ENCODE measurements around the gene FBXL20.
"Not testable (repeated sequence)": the region's sequence is repeated elsewhere in the genome, so short reads cannot be mapped to it uniquely, and the experiment has no call there.

FBXL20 gene

DNA sequence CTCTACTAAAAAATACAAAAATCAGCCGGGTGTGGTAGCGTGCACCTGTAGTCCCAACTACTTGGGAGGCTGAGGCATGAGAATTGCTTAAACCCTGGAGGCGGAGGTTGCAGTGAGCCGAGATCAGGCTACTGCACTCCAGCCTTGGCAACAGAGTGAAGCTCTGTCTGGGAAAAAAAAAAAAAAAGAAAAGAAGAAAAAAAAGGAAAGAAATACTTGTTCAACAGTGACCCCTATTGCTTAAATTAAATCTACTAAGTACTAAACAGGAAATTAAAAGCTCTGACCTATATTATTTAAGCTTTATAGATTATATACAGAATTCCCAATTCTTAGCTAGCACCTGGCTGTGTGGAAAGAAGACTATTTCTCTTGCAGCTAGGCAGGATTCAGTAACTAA lies 48.9 kb downstream of the FBXL20 start:
- no peak overlapping the region for H3K9ac ChIP-seq (ENCODE audit: low read length)

GRCh38 chr17:39351508-39351907 lies 49.9 kb downstream of the FBXL20 start:
- Histone ChIP-seq H3K4me1 (ENCODE audit: control insufficient read depth, insufficient read depth, low read length) (no peaks in the 10 kb centered on the region), H3K4me3 (ENCODE audit: low read depth, low read length) (no peak overlapping the region), H3K36me3 (ENCODE audit: control insufficient read depth, insufficient read depth, low read length) (no peaks in the 10 kb centered on the region), H3K27me3 (ENCODE audit: control insufficient read depth, insufficient read depth, low read length) (no peaks in the 10 kb centered on the region), H3K9ac (ENCODE audit: low read length) (no peak overlapping the region), H3K27ac (ENCODE audit: low read depth, low read length) (no peak overlapping the region), H3K9me3 (ENCODE audit: control insufficient read depth, insufficient read depth, low read depth, low read length) (no peaks in the 10 kb centered on the region)

More for the DNA sequence above, 48.9 kb downstream of the FBXL20 start:
- H3K4me3 ChIP-seq (ENCODE audit: low read depth, low read length) = no peak overlapping the region
- H3K9me3 ChIP-seq (ENCODE audit: control insufficient read depth, insufficient read depth, low read depth, low read length) = no peaks in the 10 kb centered on the region
- H3K36me3 ChIP-seq (ENCODE audit: control insufficient read depth, insufficient read depth, low read length) = no peaks in the 10 kb centered on the region
- no peaks in the 10 kb centered on the region for H3K27me3 ChIP-seq (ENCODE audit: control insufficient read depth, insufficient read depth, low read length)
- H3K27ac ChIP-seq (ENCODE audit: low read depth, low read length) = no peak overlapping the region
- H3K4me1 ChIP-seq (ENCODE audit: control insufficient read depth, insufficient read depth, low read length) = no peaks in the 10 kb centered on the region

DNA sequence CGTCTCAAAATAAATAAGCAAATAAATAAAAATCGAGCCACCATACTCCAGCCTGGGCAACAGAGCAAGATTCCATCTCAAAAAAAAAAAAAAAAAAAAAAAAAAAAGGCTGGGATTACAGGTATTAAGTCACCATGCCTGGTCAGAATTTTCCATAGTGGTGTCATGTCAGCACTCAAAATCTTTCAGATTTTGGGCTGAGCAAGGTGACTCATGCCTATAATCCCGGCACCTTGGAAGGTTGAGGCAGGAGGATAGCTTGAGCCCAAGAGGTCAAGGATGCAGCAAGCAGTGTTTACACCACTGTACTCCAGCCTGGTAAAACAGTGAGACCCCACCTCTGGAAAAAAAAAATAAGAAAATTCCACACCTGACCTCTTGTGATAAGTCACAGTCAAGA lies 52.2 kb downstream of the FBXL20 start:
- no peaks in the 10 kb centered on the region for H3K27me3 ChIP-seq (ENCODE audit: control insufficient read depth, insufficient read depth, low read length)
- H3K36me3 ChIP-seq (ENCODE audit: control insufficient read depth, insufficient read depth, low read length) = no peaks in the 10 kb centered on the region
- no peak overlapping the region for H3K27ac ChIP-seq (ENCODE audit: low read depth, low read length)
- H3K9me3 ChIP-seq (ENCODE audit: control insufficient read depth, insufficient read depth, low read depth, low read length) = no peaks in the 10 kb centered on the region
- H3K9ac ChIP-seq (ENCODE audit: low read length) = no peak overlapping the region
- no peak overlapping the region for H3K4me3 ChIP-seq (ENCODE audit: low read depth, low read length)
- no peaks in the 10 kb centered on the region for H3K4me1 ChIP-seq (ENCODE audit: control insufficient read depth, insufficient read depth, low read length)

DNA sequence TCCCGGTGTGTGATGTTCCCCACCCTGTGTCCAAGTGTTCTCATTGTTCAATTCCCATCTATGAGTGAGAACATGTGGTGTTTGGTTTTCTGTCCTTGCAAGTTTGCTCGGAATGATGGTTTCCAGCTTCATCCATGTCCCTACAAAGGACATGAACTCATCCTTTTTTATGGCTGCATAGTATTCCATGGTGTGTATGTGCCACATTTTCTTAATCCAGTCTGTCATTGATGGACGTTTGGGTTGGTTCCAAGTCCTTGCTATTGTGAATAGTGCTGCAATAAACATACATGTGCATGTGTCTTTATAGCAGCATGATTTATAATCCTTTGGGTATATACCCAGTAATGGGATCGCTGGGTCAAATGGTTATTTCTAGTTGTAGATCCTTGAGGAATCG lies 54.6 kb downstream of the FBXL20 start:
- not testable (repeated sequence) for H3K9me3 ChIP-seq (ENCODE audit: control insufficient read depth, insufficient read depth, low read depth, low read length); H3K9ac ChIP-seq (ENCODE audit: low read length); H3K27ac ChIP-seq (ENCODE audit: low read depth, low read length); H3K4me1 ChIP-seq (ENCODE audit: control insufficient read depth, insufficient read depth, low read length); H3K4me3 ChIP-seq (ENCODE audit: low read depth, low read length); H3K36me3 ChIP-seq (ENCODE audit: control insufficient read depth, insufficient read depth, low read length); H3K27me3 ChIP-seq (ENCODE audit: control insufficient read depth, insufficient read depth, low read length)

DNA sequence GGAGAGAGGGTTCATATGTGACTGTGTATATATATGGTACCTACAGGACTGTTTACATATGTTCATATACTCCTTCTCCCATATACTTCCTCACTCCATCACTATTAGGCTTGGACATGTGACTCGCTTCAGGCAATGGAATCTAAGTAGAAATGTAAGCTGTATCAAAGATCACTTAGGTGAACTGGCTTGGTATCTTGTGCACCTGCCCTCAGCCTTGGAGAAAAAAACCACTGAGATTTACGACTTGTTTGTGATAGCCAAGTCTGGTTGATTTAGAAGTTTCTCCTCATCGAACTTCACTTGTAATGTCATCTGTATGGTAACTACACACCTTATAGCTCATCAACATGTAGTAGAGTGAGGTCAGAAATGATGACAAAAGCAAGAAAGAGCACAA lies 59.9 kb downstream of the FBXL20 start:
- H3K27me3 ChIP-seq (ENCODE audit: control insufficient read depth, insufficient read depth, low read length) = no peaks in the 10 kb centered on the region
- H3K36me3 ChIP-seq (ENCODE audit: control insufficient read depth, insufficient read depth, low read length) = peaks cover 3% of the 10 kb centered on the region; the same call in 1 of the 2 replicates
- no peak overlapping the region for H3K27ac ChIP-seq (ENCODE audit: low read depth, low read length)
- no peak overlapping the region for H3K9ac ChIP-seq (ENCODE audit: low read length)
- peaks cover 12% of the 10 kb centered on the region; the same call in 1 of the 2 replicates for H3K9me3 ChIP-seq (ENCODE audit: control insufficient read depth, insufficient read depth, low read depth, low read length)
- no peaks in the 10 kb centered on the region for H3K4me1 ChIP-seq (ENCODE audit: control insufficient read depth, insufficient read depth, low read length)
- no peak overlapping the region for H3K4me3 ChIP-seq (ENCODE audit: low read depth, low read length)

- H3K9me3 ChIP-seq (ENCODE audit: control insufficient read depth, insufficient read depth, low read depth, low read length) = peaks cover 19% of the 10 kb centered on the region
- H3K27ac ChIP-seq (ENCODE audit: low read depth, low read length) = no peak overlapping the region
- H3K9ac ChIP-seq (ENCODE audit: low read length) = no peak overlapping the region
- peaks cover 3% of the 10 kb centered on the region; the same call in 1 of the 2 replicates for H3K36me3 ChIP-seq (ENCODE audit: control insufficient read depth, insufficient read depth, low read length)
- no peaks in the 10 kb centered on the region for H3K4me1 ChIP-seq (ENCODE audit: control insufficient read depth, insufficient read depth, low read length)
- H3K4me3 ChIP-seq (ENCODE audit: low read depth, low read length) = no peak overlapping the region
- no peaks in the 10 kb centered on the region for H3K27me3 ChIP-seq (ENCODE audit: control insufficient read depth, insufficient read depth, low read length)
Observed at GRCh38 chr17:39340731-39341130, 60.7 kb downstream of the FBXL20 start.

DNA sequence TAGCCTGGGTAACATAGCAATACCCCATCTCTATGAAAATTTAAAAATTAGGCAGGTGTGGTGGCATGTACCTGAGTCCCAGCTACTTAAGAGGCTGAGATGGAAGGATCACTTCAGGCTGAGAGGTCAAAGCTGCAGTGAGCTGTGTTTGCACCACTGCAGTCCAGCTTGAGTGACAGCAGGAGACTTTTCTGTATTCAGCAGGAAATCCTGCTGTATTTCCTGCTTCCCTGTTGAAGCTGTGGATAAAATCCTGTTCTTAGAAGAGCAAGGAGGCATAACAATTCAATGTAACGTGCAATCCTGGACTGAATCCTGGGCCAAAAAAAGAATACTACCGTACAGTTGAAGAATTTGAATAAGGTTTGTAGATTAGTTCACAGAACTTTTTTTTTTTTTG lies 62.2 kb downstream of the FBXL20 start:
- Histone ChIP-seq H3K4me1 (ENCODE audit: control insufficient read depth, insufficient read depth, low read length) (no peaks in the 10 kb centered on the region), H3K4me3 (ENCODE audit: low read depth, low read length) (no peak overlapping the region), H3K9ac (ENCODE audit: low read length) (no peak overlapping the region), H3K27ac (ENCODE audit: low read depth, low read length) (no peak overlapping the region), H3K36me3 (ENCODE audit: control insufficient read depth, insufficient read depth, low read length) (peaks cover 3% of the 10 kb centered on the region; the same call in 1 of the 2 replicates), H3K9me3 (ENCODE audit: control insufficient read depth, insufficient read depth, low read depth, low read length) (peaks cover 26% of the 10 kb centered on the region), H3K27me3 (ENCODE audit: control insufficient read depth, insufficient read depth, low read length) (no peaks in the 10 kb centered on the region)

GRCh38 chr17:39337649-39338048 lies 63.8 kb downstream of the FBXL20 start:
- not testable (repeated sequence) for H3K36me3 ChIP-seq (ENCODE audit: control insufficient read depth, insufficient read depth, low read length); H3K4me3 ChIP-seq (ENCODE audit: low read depth, low read length); H3K27me3 ChIP-seq (ENCODE audit: control insufficient read depth, insufficient read depth, low read length); H3K9ac ChIP-seq (ENCODE audit: low read length); H3K27ac ChIP-seq (ENCODE audit: low read depth, low read length); H3K4me1 ChIP-seq (ENCODE audit: control insufficient read depth, insufficient read depth, low read length)
- peaks cover 30% of the 10 kb centered on the region for H3K9me3 ChIP-seq (ENCODE audit: control insufficient read depth, insufficient read depth, low read depth, low read length)

DNA sequence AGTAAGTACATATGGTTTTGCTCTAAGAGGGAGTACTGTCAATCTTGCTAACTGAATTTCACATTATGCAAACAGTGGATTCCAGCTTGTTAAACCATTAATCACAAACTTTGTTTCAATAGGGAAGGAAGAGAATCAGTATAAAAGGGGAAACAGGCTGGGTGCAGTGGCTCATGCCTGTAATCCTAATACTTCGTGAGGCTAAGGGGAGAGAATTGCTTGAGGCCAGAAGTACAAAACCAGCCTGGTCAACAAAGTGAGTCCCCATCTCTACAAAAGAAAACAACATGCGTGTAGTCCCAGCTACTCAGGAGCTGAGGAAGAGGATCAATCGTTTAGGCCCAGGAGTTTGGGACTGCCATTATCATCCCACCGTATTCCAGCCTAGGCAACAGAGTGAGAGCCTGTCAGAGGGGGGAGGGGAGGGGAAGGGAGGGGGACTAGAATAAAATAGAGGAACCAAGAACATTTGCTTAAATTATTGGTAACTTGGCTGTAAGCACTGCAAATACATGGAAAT lies 65.7 kb downstream of the FBXL20 start:
- H3K27ac ChIP-seq (ENCODE audit: low read depth, low read length) = no peak overlapping the region
- peaks cover 3% of the 10 kb centered on the region; the same call in 1 of the 2 replicates for H3K36me3 ChIP-seq (ENCODE audit: control insufficient read depth, insufficient read depth, low read length)
- no peak overlapping the region for H3K4me3 ChIP-seq (ENCODE audit: low read depth, low read length)
- H3K9ac ChIP-seq (ENCODE audit: low read length) = no peak overlapping the region
- peaks cover 31% of the 10 kb centered on the region for H3K9me3 ChIP-seq (ENCODE audit: control insufficient read depth, insufficient read depth, low read depth, low read length)
- no peaks in the 10 kb centered on the region for H3K4me1 ChIP-seq (ENCODE audit: control insufficient read depth, insufficient read depth, low read length)
- H3K27me3 ChIP-seq (ENCODE audit: control insufficient read depth, insufficient read depth, low read length) = no peaks in the 10 kb centered on the region

DNA sequence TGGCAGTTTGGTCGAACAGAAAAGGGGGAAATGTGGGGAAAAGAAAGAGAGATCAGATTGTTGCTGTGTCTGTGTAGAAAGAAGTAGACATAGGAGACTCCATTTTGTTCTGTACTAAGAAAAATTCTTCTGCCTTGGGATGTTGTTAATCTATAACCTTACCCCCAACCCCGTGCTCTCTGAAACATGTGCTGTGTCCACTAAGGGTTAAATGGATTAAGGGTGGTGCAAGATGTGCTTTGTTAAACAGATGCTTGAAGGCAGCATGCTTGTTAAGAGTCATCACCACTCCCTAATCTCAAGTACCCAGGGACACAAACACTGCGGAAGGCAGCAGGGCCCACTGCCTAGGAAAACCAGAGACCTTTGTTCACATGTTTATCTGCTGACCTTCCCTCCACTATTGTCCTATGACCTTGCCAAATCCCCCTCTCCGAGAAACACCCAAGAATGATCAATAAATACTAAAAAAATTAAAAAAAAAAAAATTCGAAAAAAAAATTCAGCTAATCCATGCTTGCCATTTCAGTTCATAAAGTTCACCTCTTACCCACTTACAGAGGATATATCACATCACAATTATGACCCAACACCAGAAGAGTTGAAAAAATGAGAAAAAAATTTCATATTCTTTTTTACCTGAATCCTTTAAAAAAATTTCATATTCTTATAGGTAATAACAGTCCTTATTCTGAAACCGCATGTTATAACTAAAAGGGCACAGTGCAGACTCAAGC lies 67.2 kb downstream of the FBXL20 start:
- not testable (repeated sequence) for H3K4me1 ChIP-seq (ENCODE audit: control insufficient read depth, insufficient read depth, low read length); H3K4me3 ChIP-seq (ENCODE audit: low read depth, low read length); H3K36me3 ChIP-seq (ENCODE audit: control insufficient read depth, insufficient read depth, low read length); H3K27ac ChIP-seq (ENCODE audit: low read depth, low read length); H3K27me3 ChIP-seq (ENCODE audit: control insufficient read depth, insufficient read depth, low read length); H3K9ac ChIP-seq (ENCODE audit: low read length)
- H3K9me3 ChIP-seq (ENCODE audit: control insufficient read depth, insufficient read depth, low read depth, low read length) = peaks cover 27% of the 10 kb centered on the region

DNA sequence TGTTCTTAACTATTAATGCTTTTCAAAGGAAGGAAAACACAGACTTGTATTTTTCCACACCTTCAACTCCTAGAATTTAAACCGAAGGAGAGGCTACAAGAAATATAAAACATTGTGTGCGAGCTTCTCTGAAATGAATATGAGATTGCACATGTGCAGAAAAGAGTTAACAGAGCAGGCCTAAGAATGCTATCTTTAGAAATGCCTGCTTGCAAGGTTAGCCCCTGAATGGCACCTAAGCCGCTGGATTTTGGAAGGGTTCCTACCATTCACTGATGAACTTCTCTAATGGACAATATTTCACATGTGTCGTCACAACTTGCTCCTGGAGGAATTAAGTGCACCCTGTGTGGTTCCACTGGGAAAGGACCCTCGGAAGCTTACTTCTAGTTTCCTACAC lies 69.3 kb downstream of the FBXL20 start:
- Histone ChIP-seq H3K9ac (ENCODE audit: low read length) (no peak overlapping the region), H3K36me3 (ENCODE audit: control insufficient read depth, insufficient read depth, low read length) (no peaks in the 10 kb centered on the region), H3K27me3 (ENCODE audit: control insufficient read depth, insufficient read depth, low read length) (no peaks in the 10 kb centered on the region), H3K4me3 (ENCODE audit: low read depth, low read length) (no peak overlapping the region), H3K27ac (ENCODE audit: low read depth, low read length) (no peak overlapping the region), H3K4me1 (ENCODE audit: control insufficient read depth, insufficient read depth, low read length) (no peaks in the 10 kb centered on the region), H3K9me3 (ENCODE audit: control insufficient read depth, insufficient read depth, low read depth, low read length) (peaks cover 21% of the 10 kb centered on the region)

Data from HUES6 (cell line).